Measurements from ENCODE around the gene AVPR1B.

AVPR1B gene

GRCh38 chr1:206060844-206061243 is 56.3 kb downstream of the AVPR1B start:
- Histone ChIP-seq H2AFZ (ENCODE audit: low read depth, low read length) (no peak overlapping the region), H3K27me3 (ENCODE audit: insufficient read depth, low read length, poor library complexity) (no peaks in the 10 kb centered on the region), H3K79me2 (ENCODE audit: insufficient read depth, low read length) (no peaks in the 10 kb centered on the region)

More at GRCh38 chr1:206060844-206061243, 56.3 kb downstream of the AVPR1B start:
- Histone ChIP-seq H3K36me3 (ENCODE audit: insufficient read depth, low read length) (no peaks in the 10 kb centered on the region), H3K4me3 (ENCODE audit: low read depth in 1 of 2, low read length in 2 of 2) (no peak overlapping the region), H3K4me2 (ENCODE audit: insufficient read depth, low read length) (no peak overlapping the region), H3K27ac (ENCODE audit: low read length) (no peak overlapping the region), H4K20me1 (ENCODE audit: insufficient read depth, low read length) (no peaks in the 10 kb centered on the region), H3K9me3 (ENCODE audit: insufficient read depth, low read length, severe bottlenecking) (no peaks in the 10 kb centered on the region), H3K4me1 (ENCODE audit: insufficient read depth, low read length) (no peaks in the 10 kb centered on the region), H3K9ac (ENCODE audit: low read depth, low read length) (no peak overlapping the region)
- no peak for ATAC-seq (ENCODE audit: insufficient read depth, low read depth)
- no peak for TF ChIP-seq CTCF (IDR thresholded peaks at IDR 0.05; ENCODE audit: borderline replicate concordance, extremely low read depth, low read length, poor library complexity, severe bottlenecking)
- no peak for DNase-seq

All from DND-41 (cell line).